CD4-positive, alpha-beta memory T cell (primary cell): ENCODE measurements around the gene KIF22. TPM values are rescaled to one million over a fixed set of nuclear protein-coding genes. Genes with fewer than 3 reads are reported as not detected.
A peak's percentile ranks its signal among the peaks of the same experiment; 100 is the strongest.
"Not testable (repeated sequence)": the region's sequence is repeated elsewhere in the genome, so short reads cannot be mapped to it uniquely, and the experiment has no call there.

ENCODE experiments used
- CTCF ChIA-PET: fragments of 350-600 bp; sonication (Branson Sonifier 250); formaldehyde crosslinking; loops from one replicate; lab custom pipeline; 2021; ENCODE audit warnings: inconsistent platforms; ENCODE audit not compliant: partially characterized antibody; lab: Charles Lee
- POLR2A ChIA-PET: fragments of 350-600 bp; sonication (Branson Sonifier 250); formaldehyde crosslinking; loops from one replicate; lab custom pipeline; 2021; ENCODE audit not compliant: partially characterized antibody; lab: Charles Lee
- DNase-seq, 5 donors: peaks; one replicate each; pipeline versions ENCODE4 v3.0.0 to v3.0.0-alpha.2; 2020 to 2022; ENCODE audit warnings: mixed read lengths in 1 of 5
- H3K27ac ChIP-seq: one replicate; pipeline ENCODE4 v1.7.0; 2013; ENCODE audit warnings: low read depth, low read length
- H3K27me3 ChIP-seq: 2 replicates; pipeline ENCODE4 v1.7.0; 2013; ENCODE audit warnings: mild to moderate bottlenecking, low read length, moderate library complexity; ENCODE audit not compliant: insufficient read depth
- H3K36me3 ChIP-seq: 2 replicates; pipeline ENCODE4 v1.7.0; 2013; ENCODE audit warnings: mild to moderate bottlenecking, low read length, moderate library complexity; ENCODE audit not compliant: insufficient read depth
- H3K4me1 ChIP-seq: 2 replicates; pipeline ENCODE4 v1.7.0; 2013; ENCODE audit warnings: mild to moderate bottlenecking, low read length, moderate library complexity; ENCODE audit not compliant: insufficient read depth
- H3K4me3 ChIP-seq, 2 donors: one replicate each; pipeline ENCODE4 v1.7.0; 2013; ENCODE audit warnings: low read length in 2 of 2, mild to moderate bottlenecking in 1 of 2
- H3K9me3 ChIP-seq, 2 donors: one replicate each; pipeline ENCODE4 v1.7.0; 2013; ENCODE audit warnings: low read length in 2 of 2, control low read depth in 1 of 2; ENCODE audit not compliant: control insufficient read depth in 1 of 2
- H3K27ac Mint-ChIP-seq, 7 donors: one replicate each; pipeline ENCODE4 v1.8.0; 2020 to 2021; ENCODE audit warnings: mixed read lengths in 7 of 7, mild to moderate bottlenecking in 6 of 7, inconsistent platforms in 3 of 7, moderate library complexity in 3 of 7
- H3K27me3 Mint-ChIP-seq, 2 donors: one replicate each; pipeline ENCODE4 v1.8.0; 2020 to 2021; ENCODE audit warnings: mixed read lengths in 2 of 2
- H3K36me3 Mint-ChIP-seq, 2 donors: one replicate each; pipeline ENCODE4 v1.8.0; 2020 to 2021; ENCODE audit warnings: mixed read lengths in 2 of 2, inconsistent platforms in 1 of 2, mild to moderate bottlenecking in 1 of 2
- H3K4me1 Mint-ChIP-seq, 4 donors: one replicate each; pipeline ENCODE4 v1.8.0; 2020 to 2021; ENCODE audit warnings: mixed read lengths in 4 of 4, mild to moderate bottlenecking in 1 of 4
- H3K4me3 Mint-ChIP-seq, 8 donors: one replicate each; pipeline ENCODE4 v1.8.0; 2020 to 2021; ENCODE audit warnings: mixed read lengths in 8 of 8, mild to moderate bottlenecking in 7 of 8, moderate library complexity in 6 of 8, inconsistent platforms in 3 of 8
- H3K9me3 Mint-ChIP-seq, 8 donors: one replicate each; pipeline ENCODE4 v1.8.0; 2020 to 2021; ENCODE audit warnings: mixed read lengths in 8 of 8, mild to moderate bottlenecking in 5 of 8, inconsistent platforms in 3 of 8, moderate library complexity in 1 of 8
- intact Hi-C: fragments of 100-400 bp; cut with micrococcal nuclease; formaldehyde crosslinking; loops from one replicate; pipeline ENCODE4 v1.15.1; 2023
- polyA plus RNA-seq, 2 donors: library from polyadenylated mRNA; unstranded; fragments of 300-500 nt; fragmentation: Illumina TruSeq; gene quantifications; one replicate each; pipeline ENCODE4 v1.2.3, GENCODE V29; 2021
- total RNA-seq, 2 experiments: library from RNA; stranded (reverse); gene quantifications; one replicate each; pipeline ENCODE4 v1.2.3, GENCODE V29; 2021

KIF22 gene
- total and polyA plus RNA-seq, 4 experiments from 2014 or later = 35.7 to 98.6 (median 71.8) TPM

GRCh38 chr16:29756654-29757053, 33.9 kb upstream of the KIF22 start:
- DNase-seq = peak in 2 of 5 donors; percentile 4 to 22
- no peak overlapping the region for H3K27ac ChIP-seq
- Mint-ChIP-seq H3K36me3 (no peaks in the 10 kb centered on the region), H3K27me3 (no peaks in the 10 kb centered on the region), H3K4me3 (peak overlapping the region in 3 of 8 donors; percentile 12 to 35 (median 15)), H3K9me3 (peaks cover 0 to 2% (median 0%) of the 10 kb centered on the region in 8 donors), H3K4me1 (peaks cover 19 to 43% (median 26%) of the 10 kb centered on the region in 4 donors), H3K27ac (peak overlapping the region in 6 of 7 donors; percentile 16 to 78 (median 53))
- intact Hi-C loops = no loop called here
- no peaks in the 10 kb centered on the region for H3K36me3 ChIP-seq
- ChIA-PET CTCF (interaction anchor here (0.7 to 1.3 kb wide), 3 partner anchors 26 to 33 kb away, joined by 3 to 6 read pairs (median 6); no protein-coding TSS in a partner anchor), POLR2A (interaction anchor here (1.1 to 4.4 kb wide), 9 partner anchors 10 to 59 kb away, joined by 3 to 26 read pairs (median 5); partner anchors contain the start of genes KIF22 and PAGR1)
- no peaks in the 10 kb centered on the region for H3K9me3 ChIP-seq
- H3K4me1 ChIP-seq = peaks cover 23% of the 10 kb centered on the region
- no peaks in the 10 kb centered on the region for H3K27me3 ChIP-seq
- H3K4me3 ChIP-seq = no peak overlapping the region

GRCh38 chr16:29757086-29757485, 33.5 kb upstream of the KIF22 start:
- Mint-ChIP-seq H3K4me1 (peaks cover 19 to 43% (median 26%) of the 10 kb centered on the region in 4 donors), H3K27ac (peak overlapping the region in 3 of 7 donors; percentile 50 to 77 (median 56))
- H3K9me3 ChIP-seq, H3K36me3 ChIP-seq, H3K4me3 Mint-ChIP-seq, H3K36me3 Mint-ChIP-seq, H3K27me3 ChIP-seq, H3K4me3 ChIP-seq, intact Hi-C loops, H3K9me3 Mint-ChIP-seq, DNase-seq, H3K27me3 Mint-ChIP-seq, H3K27ac ChIP-seq: not testable (repeated sequence)
- ChIA-PET CTCF (interaction anchor here (0.7 to 1.3 kb wide), 3 partner anchors 27 to 33 kb away, joined by 3 to 6 read pairs (median 6); no protein-coding TSS in a partner anchor), POLR2A (interaction anchor here (1.2 to 4.4 kb wide), 8 partner anchors 11 to 33 kb away, joined by 3 to 26 read pairs (median 6); partner anchors contain the start of gene KIF22)
- peaks cover 23% of the 10 kb centered on the region for H3K4me1 ChIP-seq

GRCh38 chr16:29757950-29758466, 32.5 kb upstream of the KIF22 start:
- H3K27ac Mint-ChIP-seq = peak overlapping the region in 3 of 7 donors; percentile 6 to 75 (median 46)
- peaks cover 19 to 43% (median 27%) of the 10 kb centered on the region in 4 donors for H3K4me1 Mint-ChIP-seq
- H3K4me3 ChIP-seq = no peak overlapping the region
- no peak overlapping the region for H3K4me3 Mint-ChIP-seq
- H3K27me3 Mint-ChIP-seq = no peaks in the 10 kb centered on the region
- DNase-seq = no peak
- POLR2A ChIA-PET = interaction anchor here (0.6 to 4.4 kb wide), 6 partner anchors 11 to 64 kb away, joined by 3 to 21 read pairs (median 6); partner anchors contain the start of gene KIF22
- no peaks in the 10 kb centered on the region for H3K36me3 Mint-ChIP-seq
- H3K36me3 ChIP-seq = no peaks in the 10 kb centered on the region
- H3K9me3 Mint-ChIP-seq = peaks cover 0 to 2% (median 0%) of the 10 kb centered on the region in 8 donors
- H3K27me3 ChIP-seq = no peaks in the 10 kb centered on the region
- CTCF ChIA-PET = interaction anchor here (0.7 to 0.9 kb wide), 2 partner anchors 25 to 90 kb away, joined by 3 read pairs; no protein-coding TSS in a partner anchor
- intact Hi-C loops = no loop called here
- H3K4me1 ChIP-seq = peaks cover 23% of the 10 kb centered on the region
- H3K27ac ChIP-seq = no peak overlapping the region
- no peaks in the 10 kb centered on the region for H3K9me3 ChIP-seq

GRCh38 chr16:29760567-29761279, 29.8 kb upstream of the KIF22 start:
- H3K27me3 Mint-ChIP-seq = no peaks in the 10 kb centered on the region
- ChIA-PET POLR2A (interaction anchor here (0.6 to 1.3 kb wide), 6 partner anchors 15 to 75 kb away, joined by 3 to 5 read pairs (median 3); partner anchors contain the start of genes C16orf54 and KIF22), CTCF (interaction anchor here (1.3 to 2.0 kb wide), 2 partner anchors 28 to 31 kb away, joined by 5 to 8 read pairs; no protein-coding TSS in a partner anchor)
- intact Hi-C loops = no loop called here
- DNase-seq = no peak
- peaks cover 14 to 34% (median 18%) of the 10 kb centered on the region in 4 donors for H3K4me1 Mint-ChIP-seq
- H3K27ac ChIP-seq = no peak overlapping the region
- no peaks in the 10 kb centered on the region for H3K36me3 Mint-ChIP-seq
- no peak overlapping the region for H3K4me3 Mint-ChIP-seq
- H3K4me1 ChIP-seq = peaks cover 11% of the 10 kb centered on the region
- H3K9me3 ChIP-seq = no peaks in the 10 kb centered on the region
- peaks cover 0 to 2% (median 0%) of the 10 kb centered on the region in 8 donors for H3K9me3 Mint-ChIP-seq
- no peaks in the 10 kb centered on the region for H3K36me3 ChIP-seq
- no peaks in the 10 kb centered on the region for H3K27me3 ChIP-seq
- H3K27ac Mint-ChIP-seq = peak overlapping the region in 1 of 7 donors; percentile 18
- H3K4me3 ChIP-seq = no peak overlapping the region

GRCh38 chr16:29761280-29761651, 29.3 kb upstream of the KIF22 start:
- H3K4me1 Mint-ChIP-seq = peaks cover 14 to 34% (median 18%) of the 10 kb centered on the region in 4 donors
- H3K27me3 Mint-ChIP-seq, intact Hi-C loops, DNase-seq, H3K9me3 Mint-ChIP-seq, H3K4me1 ChIP-seq, H3K36me3 ChIP-seq, H3K36me3 Mint-ChIP-seq, H3K27ac Mint-ChIP-seq, H3K27ac ChIP-seq, H3K4me3 ChIP-seq, H3K4me3 Mint-ChIP-seq, H3K9me3 ChIP-seq, H3K27me3 ChIP-seq: not testable (repeated sequence)
- CTCF ChIA-PET = interaction anchor here (1.3 to 2.0 kb wide), 2 partner anchors 28 to 31 kb away, joined by 5 to 8 read pairs; no protein-coding TSS in a partner anchor
- POLR2A ChIA-PET = interaction anchor here (0.6 to 1.3 kb wide), 5 partner anchors 15 to 75 kb away, joined by 3 to 4 read pairs (median 3); partner anchors contain the start of genes C16orf54 and KIF22

- H3K27me3 Mint-ChIP-seq = no peaks in the 10 kb centered on the region
- no peaks in the 10 kb centered on the region for H3K27me3 ChIP-seq
- H3K27ac ChIP-seq = no peak overlapping the region
- H3K27ac Mint-ChIP-seq = no peak overlapping the region
- no peaks in the 10 kb centered on the region for H3K36me3 ChIP-seq
- ChIA-PET CTCF (interaction anchor here (1.1 to 2.0 kb wide), 2 partner anchors 32 to 82 kb away, joined by 3 to 8 read pairs; no protein-coding TSS in a partner anchor), POLR2A (interaction anchor here (0.8 to 1.0 kb wide), 2 partner anchors 19 to 20 kb away, joined by 3 to 4 read pairs; no protein-coding TSS in a partner anchor)
- intact Hi-C loops = no loop called here
- peaks cover 0 to 2% (median 0%) of the 10 kb centered on the region in 8 donors for H3K9me3 Mint-ChIP-seq
- peaks cover 11 to 28% (median 14%) of the 10 kb centered on the region in 4 donors for H3K4me1 Mint-ChIP-seq
- DNase-seq = no peak
- peaks cover 3% of the 10 kb centered on the region for H3K4me1 ChIP-seq
- no peak overlapping the region for H3K4me3 ChIP-seq
- no peaks in the 10 kb centered on the region for H3K36me3 Mint-ChIP-seq
- no peak overlapping the region for H3K4me3 Mint-ChIP-seq
- H3K9me3 ChIP-seq = no peaks in the 10 kb centered on the region
These were observed 28.7 kb upstream of the KIF22 start for GRCh38 chr16:29761882-29762281.
